ENCODE measurements around the gene OR8D1.

The OR8D1 gene

DNA sequence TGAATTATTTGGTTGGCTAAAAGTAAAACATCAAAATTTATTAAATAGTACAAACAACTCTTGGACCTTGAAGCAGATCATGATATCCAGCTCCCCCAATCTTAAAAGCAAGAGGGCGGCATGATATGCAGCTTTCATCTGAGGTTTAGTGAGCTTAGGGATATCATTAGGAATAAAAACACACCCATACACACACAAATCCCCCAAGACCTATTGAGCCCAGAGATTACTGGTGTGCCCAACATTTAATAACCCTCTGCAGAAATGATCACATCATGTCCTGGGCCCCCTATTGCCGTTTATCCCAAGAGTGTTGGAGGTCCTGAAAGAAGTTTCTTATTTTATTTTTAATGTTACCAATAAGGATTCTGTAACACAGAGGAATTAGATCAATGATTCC lies at the start of gene OR8D1:
OR8D1 (minus strand) TSS at position 101 of the 400 bp plus-strand sequence. CDS start 3,183 bp downstream, outside the sequence.
- DNase-seq, result no peak

DNA sequence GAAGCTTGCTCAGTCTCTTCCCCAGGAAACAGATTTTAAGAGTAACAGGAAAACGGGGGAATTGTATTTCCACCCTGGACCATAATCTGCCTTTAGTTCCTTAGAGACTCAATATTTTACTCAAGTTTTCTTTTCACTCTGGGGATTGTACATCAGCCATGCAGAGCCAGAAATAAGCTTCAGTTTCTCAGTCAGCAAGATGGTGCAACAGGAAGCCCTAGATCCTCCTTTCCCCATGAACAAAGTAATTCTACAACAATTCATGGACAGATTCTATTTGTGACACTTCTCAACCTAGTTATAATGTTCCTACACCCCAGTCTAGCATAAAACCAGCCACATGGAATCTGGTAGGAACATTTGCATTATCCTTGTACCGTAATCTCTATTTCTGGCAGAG lies 45.8 kb upstream of the OR8D1 start:
- no peak for DNase-seq

DNA sequence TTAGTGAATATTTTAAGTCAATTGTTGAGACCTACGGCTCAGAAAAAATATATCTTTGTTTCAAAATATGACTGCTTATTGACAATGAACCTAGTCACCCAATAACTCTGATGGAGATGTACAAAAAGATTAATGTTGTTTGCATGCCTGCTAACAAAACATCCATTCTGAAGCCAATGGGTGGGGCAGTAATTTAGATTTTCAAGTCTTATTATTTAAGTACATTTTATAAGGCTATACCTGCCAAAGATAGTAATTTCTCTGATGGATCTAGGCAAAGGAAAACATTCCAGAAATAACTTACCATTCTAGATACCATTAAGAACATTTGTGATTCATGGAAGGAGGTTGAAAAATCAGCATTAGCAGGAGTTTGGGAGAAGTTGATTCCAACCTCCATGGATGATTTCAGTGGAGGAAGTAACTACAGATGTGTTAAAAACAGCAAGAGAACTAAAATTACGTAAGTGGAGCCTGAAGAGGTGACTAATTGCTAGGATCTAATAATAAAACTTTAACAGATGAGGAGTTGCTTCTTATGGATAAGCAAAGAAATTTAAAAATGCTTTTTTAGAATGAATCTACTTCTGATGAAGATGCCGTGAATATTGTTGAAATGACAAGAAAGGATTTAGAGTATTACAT lies 32.7 kb upstream of the OR8D1 start:
- DNase-seq, result no peak

DNA sequence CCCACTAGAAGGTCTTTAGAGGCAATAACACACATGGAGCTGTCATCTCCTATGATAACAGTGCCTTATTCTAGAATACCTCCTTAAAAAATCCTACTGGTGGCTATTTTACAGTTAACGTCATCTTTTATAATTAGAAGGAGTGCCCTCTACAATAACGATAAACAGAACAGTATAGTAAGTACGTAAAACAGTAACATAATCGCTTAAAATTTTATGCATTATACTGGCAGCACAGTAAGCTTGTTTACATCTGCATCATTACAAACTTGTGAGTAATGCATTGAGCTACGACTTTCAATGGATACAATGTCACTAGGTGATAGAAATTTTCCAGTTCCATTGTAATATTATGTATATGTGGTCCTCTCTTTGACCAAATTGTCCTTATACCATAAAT lies 30.6 kb upstream of the OR8D1 start:
- DNase-seq, result no peak

DNA sequence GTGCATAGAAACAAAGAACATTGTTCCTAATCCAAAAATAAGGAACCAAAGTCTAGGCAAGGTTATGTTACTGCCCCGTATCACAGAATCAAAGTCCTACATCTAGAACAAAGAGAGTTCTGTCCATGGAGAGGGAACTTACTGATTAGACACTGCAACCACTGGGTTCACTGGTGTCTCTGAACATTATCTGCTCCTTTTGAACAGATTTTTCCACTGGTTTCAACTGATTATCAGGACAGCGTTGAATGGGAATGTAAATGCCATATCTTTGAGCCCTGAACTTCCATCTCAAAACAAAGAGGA lies 26.3 kb upstream of the OR8D1 start:
- DNase-seq, result no peak

DNA sequence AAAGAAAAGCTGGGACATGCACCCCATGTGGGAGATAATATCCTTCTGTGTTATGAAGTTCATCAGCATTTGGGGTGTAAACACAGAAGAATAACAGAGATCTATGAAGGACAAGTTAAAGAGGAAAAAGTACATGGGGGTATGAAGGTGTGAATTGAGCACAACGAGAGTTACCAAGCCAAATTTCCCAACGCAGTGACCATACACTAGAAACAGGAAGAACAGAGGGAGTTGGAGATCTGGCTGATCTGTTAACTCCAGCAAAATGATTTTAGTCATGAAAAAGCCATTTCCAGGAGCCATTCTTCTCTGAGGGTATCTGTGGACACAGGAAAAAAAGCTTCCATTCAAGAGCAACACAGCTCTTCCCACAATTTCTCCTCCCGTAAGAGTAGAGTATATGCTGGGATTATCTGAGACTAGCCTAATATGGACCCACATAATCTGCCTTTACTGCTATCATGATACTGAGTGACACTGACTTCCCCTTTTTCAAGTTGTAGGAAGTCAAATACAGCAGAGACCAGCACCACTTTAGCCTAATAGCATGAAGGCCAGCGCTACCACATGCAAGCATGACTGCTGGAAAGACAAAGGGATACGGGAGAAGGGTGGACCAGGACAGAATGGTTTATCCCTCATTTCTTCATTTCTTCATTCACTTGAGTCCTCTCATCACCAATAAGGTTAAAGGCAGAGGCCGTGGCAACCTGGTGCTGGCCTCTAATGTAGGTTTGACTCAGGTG lies 25.8 kb upstream of the OR8D1 start:
- no peak for DNase-seq

DNA sequence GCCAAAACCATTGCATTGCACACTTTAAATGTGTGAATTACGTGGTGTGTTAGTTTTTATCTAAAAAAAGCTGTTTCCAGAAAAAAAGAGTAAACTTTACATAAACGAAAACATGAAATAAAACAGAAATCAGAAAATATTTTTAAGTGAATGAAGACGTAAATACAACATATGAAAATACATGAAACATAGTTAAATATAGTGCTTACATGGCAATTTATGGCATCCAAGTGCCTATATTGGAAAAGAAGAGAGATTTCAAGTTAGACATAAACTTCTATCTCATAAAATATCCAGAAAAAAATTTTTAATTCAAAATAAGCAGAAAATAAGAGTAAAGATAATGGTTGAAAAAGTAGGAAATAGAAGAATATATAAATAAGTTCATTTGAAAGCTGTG lies 18.1 kb upstream of the OR8D1 start:
- DNase-seq, result no peak

DNA sequence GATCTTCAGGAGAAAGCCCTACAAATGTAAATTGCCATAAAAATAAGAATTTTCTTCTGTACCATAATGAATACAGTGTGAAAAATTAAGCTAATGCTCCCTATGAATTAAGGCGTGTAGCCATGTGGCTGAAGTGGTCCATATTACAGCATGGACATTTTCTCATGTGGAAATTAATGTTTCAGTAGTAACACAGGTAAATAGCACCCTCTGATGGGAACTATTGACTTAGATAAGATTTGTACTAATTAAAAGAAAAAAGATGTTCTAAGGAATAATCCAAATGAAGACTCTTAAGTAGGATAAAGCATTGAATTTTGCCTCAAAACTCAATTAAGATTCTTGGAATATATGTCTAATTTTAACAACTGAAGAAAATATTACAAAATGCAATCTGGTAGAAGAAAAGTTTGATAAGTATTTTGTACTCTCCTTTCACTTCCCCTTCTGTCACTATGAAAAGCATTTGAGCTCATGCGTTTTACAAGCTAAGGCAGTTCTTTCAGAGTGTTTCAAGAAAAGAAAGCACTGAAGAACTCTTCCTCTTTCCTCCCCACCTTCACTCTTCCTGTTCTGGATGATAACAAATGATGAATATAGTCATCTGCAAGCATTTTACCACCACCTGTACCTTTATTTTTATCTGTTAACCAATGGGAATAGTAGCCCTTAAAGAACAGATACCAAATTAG lies 16.2 kb upstream of the OR8D1 start:
- no peak for DNase-seq

DNA sequence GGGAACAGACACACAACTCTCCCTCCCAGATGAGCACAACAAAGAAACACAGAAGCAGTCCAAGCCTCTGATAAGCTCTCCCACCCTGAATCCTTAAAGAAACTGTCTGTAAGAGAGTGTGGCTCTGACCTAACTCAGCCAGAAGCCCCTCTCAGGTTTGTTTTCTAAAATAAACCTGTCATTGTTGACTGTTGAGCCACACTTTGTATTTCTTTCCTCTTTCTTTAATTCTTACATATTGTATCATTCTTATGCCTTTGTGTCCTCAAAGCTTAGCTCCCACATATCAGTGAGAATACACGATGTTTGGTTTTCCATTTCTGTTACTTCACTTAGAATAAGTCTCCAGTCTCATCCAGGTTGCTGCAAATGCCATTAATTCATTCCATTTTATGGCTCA lies 14.0 kb upstream of the OR8D1 start:
- no peak for DNase-seq

DNA sequence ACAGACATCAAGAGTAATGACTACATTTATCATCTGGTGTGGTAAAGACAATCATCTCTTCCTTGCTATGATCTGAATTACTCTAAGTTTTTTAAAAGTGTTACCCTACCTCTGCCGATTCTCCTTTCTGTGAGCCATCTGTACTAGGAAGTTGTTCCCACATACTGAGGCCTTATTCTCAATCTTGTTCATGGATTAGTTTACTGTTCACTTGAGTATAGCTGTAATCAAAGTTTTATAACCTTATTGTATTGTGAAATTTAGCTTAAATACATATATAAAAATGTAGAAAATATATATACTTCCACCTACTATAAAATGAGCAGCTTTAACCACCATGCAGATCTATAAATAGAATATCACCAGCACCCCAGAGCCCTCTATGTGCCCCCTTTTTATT lies 8.6 kb upstream of the OR8D1 start:
- DNase-seq, result no peak

DNA sequence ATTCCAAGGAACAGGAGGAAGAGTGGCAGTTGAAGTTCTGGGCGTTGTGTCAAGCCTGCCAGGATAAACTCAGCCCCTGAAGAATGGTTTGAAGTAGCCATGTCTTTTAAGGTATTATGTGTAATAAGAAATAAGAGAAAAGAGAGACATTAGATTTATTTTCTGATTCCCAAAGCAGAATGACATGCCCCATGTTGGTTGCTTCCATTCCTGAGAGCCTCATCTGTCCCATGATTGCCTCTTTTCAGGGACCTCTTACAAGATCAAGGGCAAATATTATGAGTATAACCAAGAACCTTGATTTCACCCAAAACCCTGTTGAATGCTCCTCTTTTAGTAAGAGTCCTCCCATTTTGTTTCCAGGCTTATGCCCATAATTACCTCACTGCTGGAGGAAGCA lies 6.3 kb upstream of the OR8D1 start, which contains the start of gene OR8D2:
OR8D2 (minus strand) TSS at position 101 of the 400 bp plus-strand sequence; CDS start at position 101, 0 bp downstream.
- no peak for DNase-seq

DNA sequence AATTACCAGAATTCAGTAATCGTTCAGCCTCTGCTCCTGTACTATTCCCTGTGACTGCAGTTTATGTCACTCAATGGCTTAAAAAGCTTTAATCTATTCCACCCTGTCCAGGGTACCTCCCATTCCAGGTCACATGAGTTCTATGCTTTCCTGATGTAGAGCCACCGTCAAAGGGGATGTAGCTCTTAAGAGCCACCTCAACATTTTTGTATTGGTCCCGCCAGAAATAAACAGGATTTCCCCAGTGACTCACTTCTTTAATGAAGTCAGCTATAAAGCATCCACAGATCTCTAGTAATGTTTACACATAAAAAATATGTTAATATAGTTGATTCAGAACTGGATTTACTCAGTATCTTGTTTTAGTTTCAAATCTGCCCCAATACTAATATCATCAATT lies 1.3 kb upstream of the OR8D1 start:
- no peak for DNase-seq

DNA sequence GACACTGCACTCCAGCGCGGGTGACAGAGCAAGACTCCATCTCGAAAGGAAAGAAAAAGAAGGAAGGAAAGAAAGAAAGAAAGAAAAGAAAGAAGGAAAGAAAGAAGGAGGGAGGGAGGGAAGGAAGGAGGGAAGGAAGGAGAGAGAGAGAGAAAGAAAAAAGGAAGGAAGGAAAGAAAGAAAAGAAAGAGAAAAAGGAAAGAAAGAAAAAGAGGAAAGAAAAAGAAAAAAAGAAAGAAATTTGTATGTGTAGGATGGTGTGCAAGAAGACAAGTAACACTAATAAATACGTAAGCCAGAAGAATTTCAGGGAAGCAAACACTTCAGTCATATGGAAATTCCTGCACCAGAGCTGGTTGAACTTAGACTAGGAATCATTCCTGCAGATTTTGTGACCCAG lies 618 bp downstream of the OR8D1 start:
- DNase-seq, result no peak

DNA sequence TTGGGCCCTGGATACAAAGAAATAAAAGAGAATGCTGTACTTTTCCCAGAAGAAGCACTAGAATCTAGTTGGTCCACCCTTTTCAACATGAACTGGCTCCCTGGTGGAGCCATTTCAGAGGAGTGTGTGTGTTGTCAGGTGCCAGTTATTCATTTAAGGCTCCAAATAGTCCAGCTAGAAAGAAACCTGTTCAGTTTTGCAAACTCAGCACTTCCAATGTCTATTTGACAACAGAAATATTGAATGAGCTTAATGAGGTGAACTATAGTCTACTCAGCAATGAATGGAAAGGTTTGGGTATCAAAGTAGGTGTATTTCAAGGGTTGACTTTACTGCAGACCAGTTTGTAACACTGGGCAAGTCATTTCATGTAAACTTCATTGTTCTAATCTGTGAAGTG lies 2.1 kb downstream of the OR8D1 start:
- no peak for DNase-seq

DNA sequence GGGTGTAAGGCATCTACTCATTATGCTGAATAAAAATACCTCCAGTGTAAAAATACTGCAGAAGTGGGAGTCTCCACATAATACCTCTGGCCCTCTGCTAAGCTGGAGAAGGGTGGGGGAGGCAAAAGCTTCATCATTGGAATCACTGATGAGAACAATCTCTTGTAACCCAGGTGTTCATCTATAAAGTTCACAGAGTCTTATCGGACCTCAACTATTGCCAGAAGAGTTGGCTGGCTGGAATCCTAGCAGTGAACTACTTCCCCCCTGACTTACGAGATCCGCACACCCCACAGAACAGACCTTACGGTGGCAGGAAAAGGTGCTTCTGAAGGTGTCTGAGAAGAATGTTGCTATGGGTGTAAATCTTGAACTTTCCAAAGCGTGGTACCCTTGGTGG lies 2.5 kb downstream of the OR8D1 start:
- DNase-seq, result no peak

DNA sequence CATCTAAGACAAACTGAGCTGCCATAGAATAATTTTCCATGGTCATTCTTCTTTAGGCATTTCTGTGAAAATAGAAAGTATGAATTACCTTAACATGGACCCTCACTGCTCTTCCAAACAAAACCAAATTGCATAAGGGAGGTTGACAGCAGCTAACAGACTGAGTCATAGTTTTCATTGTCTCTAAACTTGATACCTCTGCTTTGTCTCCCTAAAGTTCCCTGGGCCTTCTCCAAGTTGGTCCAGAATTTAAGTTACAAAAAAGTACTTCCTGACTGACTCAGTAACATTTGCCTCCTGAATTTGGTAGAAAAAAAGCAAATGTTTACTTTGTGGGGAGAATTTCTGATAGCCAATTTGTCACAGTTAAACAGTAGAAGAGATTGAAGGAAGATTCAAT lies 3.0 kb downstream of the OR8D1 start:
- DNase-seq, result no peak

DNA sequence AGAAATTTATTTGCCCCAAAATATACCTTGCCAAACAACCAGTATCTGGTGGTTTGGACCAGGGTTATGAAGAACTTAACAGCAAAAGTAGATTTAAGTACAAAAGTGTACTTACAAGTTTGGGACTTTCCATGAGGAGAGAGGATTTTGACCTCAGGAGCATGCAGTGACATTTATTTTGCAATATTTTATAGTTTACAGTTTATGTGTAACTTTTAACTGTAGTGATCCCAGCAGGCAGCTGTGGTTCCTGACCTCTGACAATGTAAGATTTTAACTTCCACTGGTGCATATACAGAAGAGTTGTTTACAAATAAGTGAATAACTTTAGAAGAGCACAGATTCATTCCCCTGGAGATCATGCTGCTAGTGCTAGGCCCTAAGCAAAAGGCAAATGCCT lies 6.7 kb downstream of the OR8D1 start:
- DNase-seq, result no peak

DNA sequence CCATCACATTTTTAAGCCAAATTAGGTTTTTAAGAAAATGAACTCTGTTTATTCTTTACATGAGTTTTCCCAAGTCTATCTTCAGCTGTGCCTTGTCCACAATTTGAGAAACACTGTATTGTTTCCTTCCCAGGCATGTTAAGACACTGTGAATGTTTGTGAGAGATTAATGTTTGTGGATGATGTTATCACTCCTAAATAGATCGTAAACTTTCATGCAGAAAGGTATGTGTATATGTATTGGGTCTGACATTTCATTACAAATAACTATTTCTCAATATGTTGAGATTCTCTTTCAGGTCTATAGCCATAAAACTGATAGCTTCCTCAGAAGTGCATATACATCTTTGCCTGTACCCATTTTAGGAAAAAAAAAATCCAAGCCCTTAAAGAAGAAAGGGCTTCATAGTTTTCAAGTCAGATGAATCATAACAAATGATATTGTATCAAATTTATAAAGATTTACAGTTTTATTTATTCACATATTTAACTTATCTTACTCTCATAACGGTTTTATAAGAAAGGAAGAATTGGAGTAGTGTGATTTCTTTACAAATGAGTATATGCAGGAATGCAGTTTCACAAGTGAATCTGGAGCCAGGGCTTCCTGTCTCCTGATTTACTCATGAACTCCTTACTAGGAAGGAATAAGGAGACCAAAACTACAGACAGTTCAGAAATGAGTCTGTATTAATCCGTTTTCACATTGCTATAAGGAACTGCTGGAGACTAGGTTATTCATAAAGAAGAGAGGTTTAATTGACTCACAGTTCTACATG lies 11.2 kb downstream of the OR8D1 start:
- no peak for DNase-seq

DNA sequence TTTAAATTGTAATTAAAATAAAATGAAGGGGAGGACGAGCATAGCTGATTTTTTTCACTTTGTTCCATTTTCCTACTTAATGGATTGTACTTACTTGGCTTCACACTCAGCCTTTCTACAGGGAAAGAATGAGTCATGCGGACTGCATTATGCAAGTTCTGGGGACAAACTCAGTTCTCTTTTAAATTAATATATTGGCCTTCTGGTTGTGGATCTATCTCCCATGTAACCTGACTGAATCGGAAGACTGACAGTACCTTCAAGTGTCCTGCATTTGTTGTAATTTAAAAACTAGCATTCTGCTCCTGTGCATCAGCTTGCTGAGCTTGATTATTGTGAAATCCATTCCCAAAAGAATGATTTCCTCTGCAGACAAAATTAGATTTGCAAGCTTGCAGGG lies 12.2 kb downstream of the OR8D1 start:
- DNase-seq, result no peak

DNA sequence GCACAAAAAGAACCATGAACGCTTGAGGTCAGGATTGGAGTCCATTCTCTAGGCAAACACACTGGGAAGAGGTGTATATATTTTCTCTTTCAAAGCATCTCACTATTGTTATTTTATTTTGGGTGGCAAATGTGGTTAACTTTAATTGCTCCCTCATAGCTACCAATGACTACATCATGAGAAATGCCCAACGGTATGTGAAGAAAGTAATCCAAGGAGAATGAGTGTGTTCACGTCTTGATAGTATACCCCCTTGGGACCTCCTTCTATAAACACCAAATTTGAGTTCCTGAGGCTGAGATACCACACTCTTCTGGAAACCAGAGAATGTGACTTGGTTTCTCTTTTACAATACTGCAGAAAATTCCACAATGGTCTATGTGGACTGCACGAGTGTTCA lies 15.8 kb downstream of the OR8D1 start:
- no peak for DNase-seq

DNA sequence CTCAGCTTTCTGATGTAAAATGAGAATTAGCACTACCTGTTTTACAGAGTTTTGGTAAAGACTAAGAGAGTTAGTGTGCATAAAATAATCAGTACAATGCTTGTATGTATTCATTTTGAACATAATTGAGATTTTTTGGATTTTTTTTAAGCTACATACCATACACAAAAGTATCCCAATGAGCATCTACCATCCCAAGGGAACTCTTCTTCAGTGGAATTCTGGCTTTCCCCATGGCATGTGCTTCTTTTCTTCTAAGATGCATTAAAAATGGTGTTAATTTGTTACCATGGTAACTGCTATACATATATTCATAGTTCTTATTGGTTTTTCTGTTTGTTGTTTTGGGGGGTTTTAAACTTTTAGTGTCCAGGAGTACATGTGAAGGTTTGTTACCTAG lies 17.7 kb downstream of the OR8D1 start:
- DNase-seq, result no peak

DNA sequence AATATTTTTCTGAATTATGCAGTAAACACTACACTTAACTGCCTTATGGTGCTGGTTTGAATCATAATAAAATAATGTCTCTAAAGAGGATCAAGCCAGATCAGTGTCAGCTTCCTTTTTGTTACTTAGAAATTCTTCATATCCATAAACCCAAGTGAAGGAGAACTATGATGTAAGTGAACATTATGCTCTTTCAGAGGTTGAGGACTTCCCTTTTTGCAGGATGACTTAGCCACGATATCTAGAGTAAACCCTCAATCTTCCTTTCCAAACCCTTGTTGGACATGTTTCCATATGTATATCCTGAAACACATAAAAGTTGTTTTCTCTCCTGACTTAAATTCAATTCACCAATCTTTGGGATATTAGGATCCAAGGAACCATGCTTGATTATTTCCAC lies 19.1 kb downstream of the OR8D1 start:
- no peak for DNase-seq

DNA sequence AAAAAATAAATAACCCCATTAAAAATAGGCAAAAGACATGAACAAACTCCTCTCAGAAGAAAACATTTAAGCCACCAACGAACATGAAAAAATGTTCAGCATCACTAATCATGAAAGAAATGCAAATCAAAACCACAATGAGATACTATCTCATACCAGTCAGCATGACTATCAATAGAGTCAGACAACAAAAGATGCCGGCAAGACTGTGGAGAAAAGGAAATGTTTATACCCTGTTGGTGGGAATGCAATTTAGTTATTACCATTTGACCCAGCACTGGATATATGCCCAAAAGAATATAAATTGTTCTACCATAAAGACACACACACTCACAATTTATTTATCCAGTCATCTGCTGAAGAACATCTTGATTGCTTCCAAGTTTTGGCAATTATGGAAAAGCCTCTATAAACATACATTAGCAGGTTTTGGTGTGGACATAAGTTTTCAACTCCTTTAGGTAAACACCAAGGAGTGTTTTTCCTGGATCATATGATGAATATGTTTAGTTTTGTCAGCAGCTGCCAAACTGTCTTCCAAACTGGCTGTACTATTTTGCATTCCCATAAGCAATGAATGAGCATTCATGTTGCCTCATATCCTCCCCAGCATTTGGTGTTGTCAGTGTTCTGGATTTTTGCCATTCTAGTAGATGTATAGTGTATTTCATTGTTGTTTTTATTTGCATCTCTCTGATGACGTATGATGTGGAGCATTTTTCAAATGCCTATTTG lies 28.0 kb downstream of the OR8D1 start:
- DNase-seq, result no peak

All from cortex of kidney (tissue), 1 donor.